Gastroesophageal sphincter (tissue), 3 donors: ENCODE results near the gene MINDY2.

Experiments
- POLR2A ChIP-seq, 2 donors: fragments of 450-650 bp; IDR thresholded peaks; one replicate each; pipeline ENCODE4 v1.6.1; 2017; ENCODE audit warnings: antibody characterized with exemption in 2 of 2, mild to moderate bottlenecking in 2 of 2, moderate library complexity in 1 of 2
- TF ChIP-seq, protein P1 (sequence below), 4 experiments: fragments of 200-600 bp in 2 of 4; fragments of 450-650 bp in 2 of 4; sonication (generic) in 1 of 4; IDR thresholded peaks; one replicate each; pipeline ENCODE4 v1.5.1; 2017 to 2019; ENCODE audit warnings: antibody characterized with exemption in 4 of 4, mild to moderate bottlenecking in 2 of 4, moderate library complexity in 2 of 4

DNA sequence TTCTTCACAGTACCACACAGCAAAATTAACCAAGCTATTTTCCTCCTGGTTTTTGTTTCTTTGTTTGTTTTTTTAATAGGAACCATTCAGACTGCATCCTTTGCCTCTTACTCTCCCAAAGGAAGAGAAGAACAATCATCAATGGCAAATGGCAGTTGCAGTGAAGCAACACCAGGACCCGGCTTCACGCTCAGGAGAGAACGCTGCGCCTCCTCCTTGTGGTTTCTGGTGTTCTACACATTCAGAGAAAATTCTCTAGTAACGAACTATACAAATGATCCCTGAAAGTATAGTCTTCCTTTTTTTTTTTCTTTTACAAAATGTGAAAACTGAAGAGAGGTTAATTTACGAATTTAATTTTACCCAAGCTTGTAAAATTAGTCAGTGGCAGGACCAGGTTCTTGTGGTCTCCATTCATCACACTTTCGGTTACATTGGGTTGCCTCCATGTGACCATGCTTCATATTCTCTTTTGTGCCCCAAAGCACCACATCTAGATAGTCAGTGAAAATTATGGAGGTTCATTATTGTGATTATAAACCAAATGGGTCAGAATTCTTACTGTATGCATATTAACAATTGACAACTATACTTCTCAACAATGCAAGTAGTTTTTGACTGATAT is 10.6 kb upstream of the MINDY2 start:
- TF ChIP-seq POLR2A (IDR thresholded peaks at IDR 0.05): no peak
- TF ChIP-seq, protein P1, sequence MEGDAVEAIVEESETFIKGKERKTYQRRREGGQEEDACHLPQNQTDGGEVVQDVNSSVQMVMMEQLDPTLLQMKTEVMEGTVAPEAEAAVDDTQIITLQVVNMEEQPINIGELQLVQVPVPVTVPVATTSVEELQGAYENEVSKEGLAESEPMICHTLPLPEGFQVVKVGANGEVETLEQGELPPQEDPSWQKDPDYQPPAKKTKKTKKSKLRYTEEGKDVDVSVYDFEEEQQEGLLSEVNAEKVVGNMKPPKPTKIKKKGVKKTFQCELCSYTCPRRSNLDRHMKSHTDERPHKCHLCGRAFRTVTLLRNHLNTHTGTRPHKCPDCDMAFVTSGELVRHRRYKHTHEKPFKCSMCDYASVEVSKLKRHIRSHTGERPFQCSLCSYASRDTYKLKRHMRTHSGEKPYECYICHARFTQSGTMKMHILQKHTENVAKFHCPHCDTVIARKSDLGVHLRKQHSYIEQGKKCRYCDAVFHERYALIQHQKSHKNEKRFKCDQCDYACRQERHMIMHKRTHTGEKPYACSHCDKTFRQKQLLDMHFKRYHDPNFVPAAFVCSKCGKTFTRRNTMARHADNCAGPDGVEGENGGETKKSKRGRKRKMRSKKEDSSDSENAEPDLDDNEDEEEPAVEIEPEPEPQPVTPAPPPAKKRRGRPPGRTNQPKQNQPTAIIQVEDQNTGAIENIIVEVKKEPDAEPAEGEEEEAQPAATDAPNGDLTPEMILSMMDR (IDR thresholded peaks at IDR 0.05): no peak
